Measurements from ENCODE around the gene TCF3. TPM values are rescaled to one million over a fixed set of nuclear protein-coding genes. Genes with fewer than 3 reads are reported as not detected.

Gene TCF3
- total RNA-seq, 1 donor from 2014 or later = 56.0 TPM

DNA sequence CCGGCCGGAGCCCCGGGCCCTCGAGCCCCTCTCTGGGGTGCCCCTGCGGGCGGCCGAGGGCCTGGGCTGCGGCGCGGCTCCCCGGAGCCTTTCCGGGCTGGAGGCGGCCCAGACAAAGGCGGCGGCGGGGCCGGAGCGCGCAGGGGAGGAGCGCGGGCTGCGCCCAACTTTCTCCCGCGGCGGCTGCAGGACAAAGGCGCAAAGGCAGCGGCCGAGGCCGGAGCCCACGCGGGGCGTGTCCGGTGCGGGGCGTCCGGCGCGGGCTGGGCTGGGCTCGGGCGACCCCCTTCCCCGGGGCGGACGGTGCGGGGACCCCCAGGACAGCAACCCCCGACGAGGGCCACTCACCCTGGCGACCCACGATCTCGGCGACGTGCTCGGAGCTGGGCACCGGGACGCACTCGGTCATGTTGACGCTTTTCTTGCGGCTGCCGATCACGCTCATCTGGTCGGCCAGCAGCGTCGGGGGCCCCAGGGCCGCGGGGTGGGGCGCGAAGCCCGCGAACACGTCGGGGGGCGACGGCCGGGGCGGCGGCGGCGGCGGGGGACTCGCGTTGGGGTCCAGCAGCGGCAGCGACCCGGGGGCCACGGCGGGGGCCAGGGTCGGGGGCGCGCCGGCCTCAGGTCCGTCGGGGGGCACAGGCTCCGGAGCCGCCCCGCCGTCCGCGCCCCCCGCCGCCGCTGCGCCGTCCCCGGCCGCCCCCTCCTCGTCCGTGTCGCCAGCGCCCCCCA, 85.1 kb downstream of the TCF3 start:
- DNase-seq (ENCODE audit: low read depth in 2 of 2) = peak in 1 of 2 donors; percentile 41

GRCh38 chr19:1566392-1567115, 85.9 kb downstream of the TCF3 start:
- DNase-seq (ENCODE audit: low read depth in 2 of 2) = peak; percentile 55 to 88

DNA sequence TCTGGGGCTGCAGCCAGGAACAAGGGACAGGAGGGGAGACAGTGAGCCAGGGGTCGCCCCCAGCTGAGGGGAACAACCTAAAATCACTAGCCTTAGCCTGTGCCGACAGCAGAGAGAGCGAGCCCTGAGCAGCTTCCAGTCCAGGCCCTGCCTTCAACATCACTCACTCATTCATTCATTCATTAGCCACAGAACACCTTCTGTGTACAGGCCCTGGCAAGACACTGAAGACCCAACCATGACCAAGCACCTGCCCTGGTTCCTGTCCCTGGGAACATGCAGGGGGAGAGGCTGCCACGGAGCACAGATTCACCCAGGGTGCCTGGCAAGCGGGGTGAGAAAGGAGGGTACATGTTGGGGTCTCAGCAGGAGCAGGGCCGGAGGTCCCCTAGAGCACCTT, 89.2 kb downstream of the TCF3 start:
- no peak for DNase-seq (ENCODE audit: low read depth in 2 of 2)

- DNase-seq (ENCODE audit: low read depth in 2 of 2) = no peak
These were observed 91.1 kb downstream of the TCF3 start for GRCh38 chr19:1561236-1561842.

GRCh38 chr19:1560286-1560882, 92.0 kb downstream of the TCF3 start:
- DNase-seq (ENCODE audit: low read depth in 2 of 2) = no peak

Other genes with a start within 250 kb of the TCF3 start
- 69.4 and 70.3 TPM in 2 replicates for gene DAZAP1, start 245.0 kb downstream of the TCF3 start, total RNA-seq
- 352 and 534 TPM in 2 replicates for gene RPS15, start 214.2 kb downstream of the TCF3 start, total RNA-seq
- gene APC2, start 202.5 kb downstream of the TCF3 start, total RNA-seq = under 0.01 TPM in 2 replicates
- gene C19orf25, start 173.4 kb downstream of the TCF3 start, total RNA-seq = 15.4 and 24.4 TPM in 2 replicates
- 0.26 and 1.0 TPM in 2 replicates for gene PCSK4, start 162.3 kb downstream of the TCF3 start, total RNA-seq
- 0.26 and 0.51 TPM in 2 replicates for gene REEP6, start 161.4 kb downstream of the TCF3 start, total RNA-seq
- not detected in 2 replicates for gene ADAMTSL5, start 139.6 kb downstream of the TCF3 start, total RNA-seq
- not detected in 2 replicates for gene PLK5, start 128.5 kb downstream of the TCF3 start, total RNA-seq
- 43.1 and 69.7 TPM in 2 replicates for gene MEX3D, start 84.3 kb downstream of the TCF3 start, total RNA-seq
- 75.7 and 105 TPM in 2 replicates for gene MBD3, start 59.8 kb downstream of the TCF3 start, total RNA-seq
- 82.4 and 109 TPM in 2 replicates for gene UQCR11, start 47.2 kb downstream of the TCF3 start, total RNA-seq
- not detected in 2 replicates for gene ONECUT3, start 100.9 kb upstream of the TCF3 start, total RNA-seq
- gene ATP8B3, start 159.7 kb upstream of the TCF3 start, total RNA-seq = 0.76 and 0.90 TPM in 2 replicates
- 3.7 and 8.0 TPM in 2 replicates for gene REXO1, start 195.9 kb upstream of the TCF3 start, total RNA-seq
- 3.7 and 6.7 TPM in 2 replicates for gene KLF16, start 211.0 kb upstream of the TCF3 start, total RNA-seq
- 70.1 and 93.4 TPM in 2 replicates for gene ABHD17A, start 232.9 kb upstream of the TCF3 start, total RNA-seq